Left ventricle myocardium superior (tissue), 1 donor: ENCODE measurements around the gene RGP1. TPM values are rescaled to one million over a fixed set of nuclear protein-coding genes. Genes with fewer than 3 reads are reported as not detected.

Source experiments
- ATAC-seq: fragments of 200-7000 bp; cut with Tn5 transposase; one replicate; pipeline ENCODE4 v1.9.1; 2020; ENCODE audit warnings: mild to moderate bottlenecking, moderate library complexity
- DNase-seq: peaks from one replicate; pipeline ENCODE4 v3.0.0-alpha.2; 2020
- intact Hi-C: fragments of 100-400 bp; cut with micrococcal nuclease; formaldehyde crosslinking; loops from one replicate; pipeline ENCODE4 v1.11.0; 2022
- total RNA-seq: library from RNA; stranded (reverse); fragmentation: NEBNext Ultra II Directional; extraction: Animal tissue kit (Norgen Biotek cat#: 25700); gene quantifications from one replicate; pipeline ENCODE4 v1.2.1, GENCODE V29; 2021
- donor health status: DM: no; HTN: yes; CAD: no; lungs with severe emphysema.

The RGP1 gene
- total RNA-seq, 1 donor from 2014 or later: 32.4 TPM

GRCh38 chr9:35738924-35739323 lies 10.2 kb upstream of the RGP1 start:
- DNase-seq (no peak), ATAC-seq (no peak)
- intact Hi-C loops: no loop called here

- intact Hi-C loops: no loop called here
- no peak for ATAC-seq
- no peak for DNase-seq
Observed at GRCh38 chr9:35740243-35740642, 8.8 kb upstream of the RGP1 start.

GRCh38 chr9:35741740-35742139 lies 7.3 kb upstream of the RGP1 start:
- ATAC-seq (peak; percentile 5), DNase-seq (no peak)
- intact Hi-C loops: no loop called here

GRCh38 chr9:35743452-35743851 lies 5.6 kb upstream of the RGP1 start:
- no peak for ATAC-seq
- intact Hi-C loops: no loop called here
- no peak for DNase-seq

- intact Hi-C loops: no loop called here
- no peak for ATAC-seq
- no peak for DNase-seq
Observed at GRCh38 chr9:35743880-35744518, 5.1 kb upstream of the RGP1 start.

- ATAC-seq (no peak), DNase-seq (no peak)
- intact Hi-C loops: no loop called here
Observed at GRCh38 chr9:35745569-35745968, 3.5 kb upstream of the RGP1 start.

- DNase-seq (no peak), ATAC-seq (no peak)
- intact Hi-C loops: no loop called here
Observed at GRCh38 chr9:35746583-35746982, 2.5 kb upstream of the RGP1 start.

- intact Hi-C loops: no loop called here
- ATAC-seq (peak; percentile 2), DNase-seq (no peak)
Observed at GRCh38 chr9:35748242-35748857, 737 bp upstream of the RGP1 start.

- peak; percentile 29 for ATAC-seq
- intact Hi-C loops: no loop called here
- DNase-seq: peak; percentile 55
Observed at GRCh38 chr9:35749515-35750255, 598 bp downstream of the RGP1 start.

GRCh38 chr9:35750256-35750531 lies 1.1 kb downstream of the RGP1 start:
- DNase-seq (no peak), ATAC-seq (no peak)
- intact Hi-C loops: no loop called here

GRCh38 chr9:35753466-35753865 lies 4.4 kb downstream of the RGP1 start:
- DNase-seq (no peak), ATAC-seq (no peak)
- intact Hi-C loops: no loop called here

GRCh38 chr9:35754264-35754663 lies 5.2 kb downstream of the RGP1 start, which contains the start of gene MSMP:
Gene MSMP (minus strand): TSS chr9:35754276. CDS start chr9:35754129, 147 bp downstream.
- no peak for DNase-seq
- intact Hi-C loops: no loop called here
- ATAC-seq: no peak

GRCh38 chr9:35755071-35755470 lies 6.0 kb downstream of the RGP1 start:
- no peak for ATAC-seq
- intact Hi-C loops: no loop called here
- no peak for DNase-seq

- intact Hi-C loops: no loop called here
- DNase-seq (peak; percentile 82), ATAC-seq (peak; percentile 78)
Observed at GRCh38 chr9:35756275-35757225, 7.5 kb downstream of the RGP1 start.

GRCh38 chr9:35757226-35757891 lies 8.3 kb downstream of the RGP1 start:
- intact Hi-C loops: no loop called here
- DNase-seq (no peak), ATAC-seq (peak; percentile 69)

GRCh38 chr9:35757892-35758275 lies 8.8 kb downstream of the RGP1 start:
- no peak for ATAC-seq
- intact Hi-C loops: no loop called here
- DNase-seq: no peak

- DNase-seq: no peak
- intact Hi-C loops: no loop called here
- ATAC-seq: no peak
Observed at GRCh38 chr9:35758475-35759050, 9.5 kb downstream of the RGP1 start.

GRCh38 chr9:35759795-35760194 lies 10.7 kb downstream of the RGP1 start:
- no peak for DNase-seq
- no peak for ATAC-seq
- intact Hi-C loops: no loop called here

- no peak for ATAC-seq
- no peak for DNase-seq
- intact Hi-C loops: no loop called here
Observed at GRCh38 chr9:35760651-35761050, 11.6 kb downstream of the RGP1 start.
